NCI-H1092 (cell line): ENCODE data around the gene IQSEC1.

ENCODE experiments used
- DNase-seq: peaks from one replicate; lab custom pipeline; 2025; lab: John Stamatoyannopoulos, UW

Gene IQSEC1

GRCh38 chr3:13002398-13003124 is 70.7 kb downstream of the IQSEC1 start:
- DNase-seq: no peak

GRCh38 chr3:12999147-13000140 is 73.8 kb downstream of the IQSEC1 start:
- DNase-seq: no peak

GRCh38 chr3:12998648-12999047 is 74.6 kb downstream of the IQSEC1 start:
- DNase-seq: no peak

- no peak for DNase-seq
Observed at GRCh38 chr3:12997387-12997786, 75.8 kb downstream of the IQSEC1 start.

GRCh38 chr3:12996181-12996506 is 77.1 kb downstream of the IQSEC1 start:
- no peak for DNase-seq

GRCh38 chr3:12995389-12996180 is 77.6 kb downstream of the IQSEC1 start:
- DNase-seq: no peak

GRCh38 chr3:12994607-12995388 is 78.4 kb downstream of the IQSEC1 start:
- peak; percentile 61 for DNase-seq

- no peak for DNase-seq
Observed at GRCh38 chr3:12994357-12994606, 78.9 kb downstream of the IQSEC1 start.

GRCh38 chr3:12993517-12994356 is 79.5 kb downstream of the IQSEC1 start:
- no peak for DNase-seq

- no peak for DNase-seq
Observed at GRCh38 chr3:12992629-12993516, 80.4 kb downstream of the IQSEC1 start.

GRCh38 chr3:12991861-12992281 is 81.4 kb downstream of the IQSEC1 start:
- DNase-seq: no peak

GRCh38 chr3:12991481-12991837 is 81.8 kb downstream of the IQSEC1 start:
- DNase-seq: no peak

- DNase-seq: no peak
Observed at GRCh38 chr3:12990781-12991480, 82.3 kb downstream of the IQSEC1 start.

GRCh38 chr3:12990306-12990705 is 82.9 kb downstream of the IQSEC1 start:
- DNase-seq: no peak

- DNase-seq: no peak
Observed at GRCh38 chr3:12988728-12989454, 84.3 kb downstream of the IQSEC1 start.

- DNase-seq: no peak
Observed at GRCh38 chr3:12987602-12988001, 85.6 kb downstream of the IQSEC1 start.

GRCh38 chr3:12986986-12987385 is 86.2 kb downstream of the IQSEC1 start:
- no peak for DNase-seq

- DNase-seq: no peak
Observed at GRCh38 chr3:12986521-12986920, 86.7 kb downstream of the IQSEC1 start.

- no peak for DNase-seq
Observed at GRCh38 chr3:12986031-12986430, 87.2 kb downstream of the IQSEC1 start.
